GM19239 (cell line): ENCODE measurements around the gene NDC1.
"Not testable (repeated sequence)": the region's sequence is repeated elsewhere in the genome, so short reads cannot be mapped to it uniquely, and the experiment has no call there.

Experiments used
- DNase-seq: peaks from one replicate; pipeline ENCODE4 v3.0.0; 2011; ENCODE audit warnings: low spot score; ENCODE audit not compliant: insufficient read length
- FAIRE-seq: peaks from 2 replicates; lab custom pipeline; 2011; peaks lifted over from hg19 to GRCh38; lab: Jason Lieb, UNC

Gene NDC1

GRCh38 chr1:53833393-53833792 lies 4.7 kb downstream of the NDC1 start:
- DNase-seq, result no peak
- FAIRE-seq, result no peak

GRCh38 chr1:53826367-53826766 lies 11.7 kb downstream of the NDC1 start:
- DNase-seq (no peak), FAIRE-seq (no peak)

GRCh38 chr1:53825306-53825705 lies 12.8 kb downstream of the NDC1 start:
- FAIRE-seq (no peak), DNase-seq (no peak)

GRCh38 chr1:53822931-53823330 lies 15.2 kb downstream of the NDC1 start:
- no peak for FAIRE-seq
- DNase-seq, result no peak

- no peak for FAIRE-seq
- no peak for DNase-seq
Observed at GRCh38 chr1:53821380-53821779, 16.7 kb downstream of the NDC1 start.

GRCh38 chr1:53819387-53819786 lies 18.7 kb downstream of the NDC1 start:
- no peak for DNase-seq

GRCh38 chr1:53816584-53816983 lies 21.5 kb downstream of the NDC1 start:
- FAIRE-seq, DNase-seq: not testable (repeated sequence)

More at GRCh38 chr1:53819387-53819786, 18.7 kb downstream of the NDC1 start:
- no peak for FAIRE-seq

GRCh38 chr1:53815484-53815883 lies 22.6 kb downstream of the NDC1 start:
- DNase-seq, FAIRE-seq: not testable (repeated sequence)

- FAIRE-seq (no peak), DNase-seq (no peak)
Observed at GRCh38 chr1:53811414-53811851, 26.7 kb downstream of the NDC1 start.

GRCh38 chr1:53810497-53810896 lies 27.6 kb downstream of the NDC1 start:
- FAIRE-seq, result no peak

GRCh38 chr1:53810007-53810406 lies 28.1 kb downstream of the NDC1 start:
- FAIRE-seq (no peak), DNase-seq (no peak)

More at GRCh38 chr1:53810497-53810896, 27.6 kb downstream of the NDC1 start:
- DNase-seq, result no peak

GRCh38 chr1:53807916-53808315 lies 30.2 kb downstream of the NDC1 start:
- FAIRE-seq, result peak; percentile 14
- no peak for DNase-seq

GRCh38 chr1:53804791-53805505 lies 33.1 kb downstream of the NDC1 start:
- FAIRE-seq (no peak), DNase-seq (no peak)

- FAIRE-seq, result no peak
- DNase-seq, result no peak
Observed at GRCh38 chr1:53804181-53804580, 33.9 kb downstream of the NDC1 start.

- DNase-seq (no peak), FAIRE-seq (no peak)
Observed at GRCh38 chr1:53800621-53801020, 37.5 kb downstream of the NDC1 start.

- DNase-seq (no peak), FAIRE-seq (no peak)
Observed at GRCh38 chr1:53799141-53799540, 39.0 kb downstream of the NDC1 start.

- FAIRE-seq (no peak), DNase-seq (no peak)
Observed at GRCh38 chr1:53792806-53793205, 45.3 kb downstream of the NDC1 start.

- FAIRE-seq (no peak), DNase-seq (no peak)
Observed at GRCh38 chr1:53787655-53788054, 50.4 kb downstream of the NDC1 start.

GRCh38 chr1:53783056-53783455 lies 55.0 kb downstream of the NDC1 start:
- no peak for FAIRE-seq
- DNase-seq, result no peak

GRCh38 chr1:53781654-53782053 lies 56.4 kb downstream of the NDC1 start:
- DNase-seq (no peak), FAIRE-seq (no peak)

GRCh38 chr1:53777272-53777671 lies 60.8 kb downstream of the NDC1 start:
- DNase-seq, result no peak
- no peak for FAIRE-seq

GRCh38 chr1:53771648-53772047 lies 66.4 kb downstream of the NDC1 start:
- FAIRE-seq (no peak), DNase-seq (no peak)
